MG63 (cell line): ENCODE data around the gene NME7. TPM values are rescaled to one million over a fixed set of nuclear protein-coding genes. Genes with fewer than 3 reads are reported as not detected.

Experiments
- total RNA-seq: library from RNA; depleted of rRNA; stranded (reverse); fragments of >200 nt; shearing (Covaris generic); gene quantifications from 2 replicates; pipeline ENCODE4 v1.2.3, GENCODE V29; 2014; ENCODE audit warnings: low replicate concordance; rRNA removed

Gene NME7
- total RNA-seq, 1 experiment from 2014 or later, result 10.0 TPM

Other genes with a start within 250 kb of the NME7 start
- gene BLZF1, start 398 bp upstream of the NME7 start, total RNA-seq, result 33.2 and 36.4 TPM in 2 replicates
- not detected in 2 replicates for gene CCDC181, start 59.7 kb upstream of the NME7 start, total RNA-seq
- gene SLC19A2, start 118.1 kb upstream of the NME7 start, total RNA-seq, result 6.1 and 10.3 TPM in 2 replicates
- gene F5, start 218.7 kb upstream of the NME7 start, total RNA-seq, result not detected in 2 replicates